ENCODE data around the gene COL12A1.

DNA sequence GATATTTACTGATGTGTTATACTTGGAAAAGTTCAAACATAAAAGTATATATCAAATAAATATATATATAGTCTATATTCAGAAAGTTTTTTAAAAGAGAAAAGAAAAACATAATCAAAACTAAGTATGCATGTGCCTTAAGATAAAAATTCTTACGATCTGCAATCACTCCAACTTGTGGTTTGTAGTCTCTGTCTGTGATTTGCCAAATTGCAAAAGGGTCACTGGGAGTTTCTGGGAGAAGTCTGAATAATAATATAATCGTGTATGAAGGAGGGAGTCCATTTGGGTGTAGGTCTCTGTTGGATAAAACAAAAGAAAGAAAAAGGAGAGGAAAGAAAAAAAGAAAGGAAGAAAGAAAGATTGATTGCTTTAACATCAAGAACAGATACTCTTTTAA, 92.4 kb downstream of the COL12A1 start:
- TF ChIP-seq, protein P1, sequence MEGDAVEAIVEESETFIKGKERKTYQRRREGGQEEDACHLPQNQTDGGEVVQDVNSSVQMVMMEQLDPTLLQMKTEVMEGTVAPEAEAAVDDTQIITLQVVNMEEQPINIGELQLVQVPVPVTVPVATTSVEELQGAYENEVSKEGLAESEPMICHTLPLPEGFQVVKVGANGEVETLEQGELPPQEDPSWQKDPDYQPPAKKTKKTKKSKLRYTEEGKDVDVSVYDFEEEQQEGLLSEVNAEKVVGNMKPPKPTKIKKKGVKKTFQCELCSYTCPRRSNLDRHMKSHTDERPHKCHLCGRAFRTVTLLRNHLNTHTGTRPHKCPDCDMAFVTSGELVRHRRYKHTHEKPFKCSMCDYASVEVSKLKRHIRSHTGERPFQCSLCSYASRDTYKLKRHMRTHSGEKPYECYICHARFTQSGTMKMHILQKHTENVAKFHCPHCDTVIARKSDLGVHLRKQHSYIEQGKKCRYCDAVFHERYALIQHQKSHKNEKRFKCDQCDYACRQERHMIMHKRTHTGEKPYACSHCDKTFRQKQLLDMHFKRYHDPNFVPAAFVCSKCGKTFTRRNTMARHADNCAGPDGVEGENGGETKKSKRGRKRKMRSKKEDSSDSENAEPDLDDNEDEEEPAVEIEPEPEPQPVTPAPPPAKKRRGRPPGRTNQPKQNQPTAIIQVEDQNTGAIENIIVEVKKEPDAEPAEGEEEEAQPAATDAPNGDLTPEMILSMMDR (IDR thresholded peaks at IDR 0.05) = no peak
- no peak for TF ChIP-seq POLR2A (IDR thresholded peaks at IDR 0.05)

Measured in tibial nerve (tissue), 3 donors.